ENCODE measurements around the gene TPRG1.

The TPRG1 gene

GRCh38 chr3:189355481-189356201 is 183.9 kb downstream of the TPRG1 start:
- DNase-seq (ENCODE audit: low read depth, low spot score), result peak; percentile 80

- DNase-seq (ENCODE audit: low read depth, low spot score), result no peak
Measured at GRCh38 chr3:189360291-189360690, 188.5 kb downstream of the TPRG1 start.

- DNase-seq (ENCODE audit: low read depth, low spot score), result no peak
Measured at GRCh38 chr3:189361103-189361835, 189.5 kb downstream of the TPRG1 start.

GRCh38 chr3:189363590-189364255 is 192.0 kb downstream of the TPRG1 start:
- no peak for DNase-seq (ENCODE audit: low read depth, low spot score)

- DNase-seq (ENCODE audit: low read depth, low spot score), result no peak
Measured at GRCh38 chr3:189365609-189366564, 194.1 kb downstream of the TPRG1 start.

- DNase-seq (ENCODE audit: low read depth, low spot score), result no peak
Measured at GRCh38 chr3:189368384-189368783, 196.6 kb downstream of the TPRG1 start.

- no peak for DNase-seq (ENCODE audit: low read depth, low spot score)
Measured at GRCh38 chr3:189369636-189370035, 197.9 kb downstream of the TPRG1 start.

GRCh38 chr3:189372243-189372642 is 200.5 kb downstream of the TPRG1 start:
- no peak for DNase-seq (ENCODE audit: low read depth, low spot score)
